Kidney (tissue), 14 donors: Measurements from ENCODE around the gene HLA-E. TPM values are rescaled to one million over a fixed set of nuclear protein-coding genes. Genes with fewer than 3 reads are reported as not detected.

ENCODE experiments used
- DNase-seq, 5 donors: peaks; one replicate each; pipeline ENCODE4 v3.0.0-alpha.2; 2013 to 2020
- FAIRE-seq: peaks from 2 replicates; lab custom pipeline; 2012; peaks lifted over from hg19 to GRCh38; lab: Jason Lieb, UNC
- H3K27ac ChIP-seq, 2 donors: one replicate each; pipeline ENCODE4 v1.7.0; 2013; ENCODE audit warnings: low read depth in 2 of 2, low read length in 2 of 2, inconsistent platforms in 1 of 2
- H3K27me3 ChIP-seq: one replicate; pipeline ENCODE4 v1.7.1; 2013; ENCODE audit warnings: low read length, inconsistent platforms; ENCODE audit not compliant: control insufficient read depth, insufficient read depth
- H3K36me3 ChIP-seq, 3 donors: one replicate each; pipeline versions ENCODE4 v1.7.0 to v1.7.1; 2013; ENCODE audit warnings: low read length in 3 of 3, control low read depth in 1 of 3, inconsistent platforms in 1 of 3; ENCODE audit not compliant: insufficient read depth in 3 of 3, control insufficient read depth in 2 of 3
- H3K4me1 ChIP-seq, 3 donors: one replicate each; pipeline versions ENCODE4 v1.7.0 to v1.7.1; 2013; ENCODE audit warnings: low read length in 3 of 3, inconsistent platforms in 1 of 3, low read depth in 1 of 3; ENCODE audit not compliant: control insufficient read depth in 2 of 3, insufficient read depth in 2 of 3
- H3K4me3 ChIP-seq, 3 donors: one replicate each; pipeline versions ENCODE4 v1.7.0 to v1.8.1; 2013; ENCODE audit warnings: low read length in 3 of 3, control low read depth in 1 of 3, inconsistent platforms in 1 of 3
- H3K9ac ChIP-seq, 3 donors: one replicate each; pipeline versions ENCODE4 v1.7.0 to v1.7.1; 2013; ENCODE audit warnings: low read length in 3 of 3, control low read depth in 1 of 3, inconsistent platforms in 1 of 3
- H3K9me3 ChIP-seq, 3 donors: one replicate each; pipeline versions ENCODE4 v1.7.0 to v1.7.1; 2013; ENCODE audit warnings: low read length in 3 of 3, control low read depth in 1 of 3, inconsistent platforms in 1 of 3; ENCODE audit not compliant: control insufficient read depth in 2 of 3, insufficient read depth in 1 of 3
- CTCF ChIP-seq: IDR thresholded peaks from 3 replicates; pipeline ENCODE4 v1.5.1; 2012; ENCODE audit warnings: mild to moderate bottlenecking, moderate library complexity, borderline replicate concordance; ENCODE audit not compliant: insufficient read depth; ENCODE audit errors: extremely low read depth
- intact Hi-C: fragments of 100-400 bp; cut with DNase I; formaldehyde crosslinking; loops from one replicate; pipeline ENCODE4 v1.11.1; 2022
- polyA plus RNA-seq: library from polyadenylated mRNA; stranded (reverse); fragments of 350-450 nt; fragmentation: Illumina TruSeq; extraction: RNeasy Lipid Tissue Mini Kit (QIAGEN cat#74804); gene quantifications from one replicate; pipeline ENCODE4 v1.2.3, GENCODE V29; 2014; ENCODE audit warnings: low read depth, low replicate concordance; ENCODE audit not compliant: insufficient read depth
- total RNA-seq: library from RNA; stranded (reverse); fragmentation: NEBNext Ultra II Directional; extraction: Animal tissue kit (Norgen Biotek cat#: 25700); gene quantifications from one replicate; pipeline ENCODE4 v1.2.1, GENCODE V29; 2021
- donor health status: control.
- donor health status: control.
- donor health status: control.
- donor health status: control.
- donor health status: control.
- donor health status: DM: yes; HTN: yes; CAD: no.
- donor health status: Normal renal cell carcinoma (clear cell type).

HLA-E gene
- total and polyA plus RNA-seq, 2 donors from 2014 or later, result 387 to 525 TPM

DNA sequence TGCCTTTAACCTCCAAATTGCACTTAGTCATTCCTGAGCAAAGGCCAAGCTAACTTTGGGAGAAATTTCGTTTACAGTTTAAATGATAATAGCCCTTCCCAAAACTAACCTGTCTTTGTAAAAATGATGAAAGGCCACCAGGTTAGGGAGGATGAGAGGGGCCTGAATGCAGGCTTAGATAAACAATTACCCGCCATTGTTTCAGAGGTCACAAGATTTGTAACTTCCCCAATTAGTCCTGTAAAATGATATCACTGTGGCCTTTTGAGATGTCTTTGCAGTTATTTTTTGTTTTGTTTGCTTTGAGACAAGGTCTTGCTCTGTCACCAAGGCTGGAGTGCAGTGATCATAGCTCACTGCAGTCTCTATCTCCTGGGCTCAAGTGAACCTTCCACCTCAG lies 40.7 kb downstream of the HLA-E start:
- Histone ChIP-seq H3K36me3 (no peaks in the 10 kb centered on the region), H3K9me3 (no peaks in the 10 kb centered on the region), H3K27ac (peak overlapping the region in 1 of 2 donors; percentile 8), H3K9ac (no peak overlapping the region), H3K27me3 (no peaks in the 10 kb centered on the region), H3K4me3 (no peak overlapping the region), H3K4me1 (no peaks in the 10 kb centered on the region)
- no peak for TF ChIP-seq CTCF
- intact Hi-C loops, result loop anchor here (5.0 kb wide), 1 partner anchor 48 kb away; no protein-coding TSS in a partner anchor
- DNase-seq (no peak), FAIRE-seq (no peak)

DNA sequence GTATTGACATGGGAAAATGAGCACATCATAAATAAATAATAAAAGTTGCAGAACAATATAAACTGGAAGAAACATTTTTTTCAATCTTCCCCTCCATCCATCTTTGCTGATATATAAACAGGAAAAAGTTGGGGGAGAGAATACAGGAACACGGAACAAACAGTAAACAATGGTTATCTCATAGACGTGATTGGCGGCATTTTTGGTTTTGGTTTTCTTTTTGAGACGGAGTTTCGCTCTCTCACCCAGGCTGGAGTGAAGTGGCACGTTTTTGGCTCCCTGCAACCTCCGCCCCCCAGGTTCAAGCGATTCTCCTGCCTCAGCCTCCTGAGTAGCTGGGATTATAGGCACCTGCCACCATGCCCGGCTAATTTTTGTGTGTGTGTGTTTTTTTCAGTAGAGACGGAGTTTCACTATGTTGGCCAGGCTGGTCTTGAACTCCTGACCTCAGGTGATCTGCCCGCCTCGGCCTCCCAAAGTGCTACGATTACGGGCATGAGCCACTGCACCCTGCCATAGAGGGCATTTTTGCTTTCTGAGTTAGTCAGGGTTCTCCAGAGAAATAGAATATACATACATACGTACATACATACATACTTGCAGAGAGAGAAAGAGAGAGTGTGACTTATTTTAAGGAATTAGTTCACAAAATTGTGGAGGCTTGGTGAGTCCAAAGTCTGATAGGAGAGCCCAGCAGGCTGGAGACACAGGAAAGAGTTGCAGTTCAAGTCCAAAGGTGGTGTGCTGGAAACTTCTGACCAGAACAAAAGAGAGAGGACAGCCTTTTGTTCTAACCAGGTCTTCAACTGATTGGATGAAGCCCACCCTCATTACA lies 44.4 kb downstream of the HLA-E start:
- Histone ChIP-seq H3K9me3 (no peaks in the 10 kb centered on the region), H3K4me3 (no peak overlapping the region), H3K4me1 (no peaks in the 10 kb centered on the region), H3K36me3 (no peaks in the 10 kb centered on the region), H3K27ac (peak overlapping the region; percentile 51 to 67), H3K27me3 (no peaks in the 10 kb centered on the region), H3K9ac (no peak overlapping the region)
- DNase-seq (no peak), FAIRE-seq (no peak)
- no peak for TF ChIP-seq CTCF
- intact Hi-C loops, result loop anchor here (5.0 kb wide), 1 partner anchor 51 kb away; no protein-coding TSS in a partner anchor

GRCh38 chr6:30537931-30538330 lies 48.6 kb downstream of the HLA-E start:
- no peak overlapping the region for H3K4me3 ChIP-seq

More at GRCh38 chr6:30537931-30538330, 48.6 kb downstream of the HLA-E start:
- Histone ChIP-seq H3K4me1 (peaks cover 0 to 4% (median 0%) of the 10 kb centered on the region in 3 donors), H3K27ac (no peak overlapping the region), H3K27me3 (peaks cover 2% of the 10 kb centered on the region), H3K9me3 (no peaks in the 10 kb centered on the region), H3K36me3 (no peaks in the 10 kb centered on the region), H3K9ac (no peak overlapping the region)
- intact Hi-C loops, result no loop called here
- FAIRE-seq, result no peak
- TF ChIP-seq CTCF, result no peak
- DNase-seq, result no peak
